Left ventricle myocardium inferior (tissue), 1 donor: ENCODE data around the gene NOP58. TPM values are rescaled to one million over a fixed set of nuclear protein-coding genes. Genes with fewer than 3 reads are reported as not detected.
"Not testable (repeated sequence)": the region's sequence is repeated elsewhere in the genome, so short reads cannot be mapped to it uniquely, and the experiment has no call there.

ENCODE experiments used
- DNase-seq: peaks from one replicate; pipeline ENCODE4 v3.0.0-alpha.2; 2020
- H3K27ac ChIP-seq: fragments of 200-600 bp; replicated peaks from 2 replicates; pipeline ENCODE4 v1.8.0; 2021
- H3K27me3 ChIP-seq: fragments of 200-600 bp; 2 replicates; pipeline ENCODE4 v1.8.0; 2021; ENCODE audit warnings: low read depth
- H3K36me3 ChIP-seq: fragments of 200-600 bp; 2 replicates; pipeline ENCODE4 v1.8.0; 2021
- H3K4me1 ChIP-seq: fragments of 200-600 bp; 2 replicates; pipeline ENCODE4 v1.8.0; 2021
- H3K4me3 ChIP-seq: fragments of 200-600 bp; 2 replicates; pipeline ENCODE4 v1.8.0; 2021; ENCODE audit warnings: mild to moderate bottlenecking, moderate library complexity
- H3K9me3 ChIP-seq: fragments of 200-600 bp; replicated peaks from 2 replicates; pipeline ENCODE4 v1.8.0; 2021
- intact Hi-C: fragments of 100-400 bp; cut with micrococcal nuclease; formaldehyde crosslinking; loops from one replicate; pipeline ENCODE4 v1.11.0; 2022
- total RNA-seq: library from RNA; stranded (reverse); fragmentation: NEBNext Ultra II Directional; extraction: Animal tissue kit (Norgen Biotek cat#: 25700); gene quantifications from one replicate; pipeline ENCODE4 v1.2.1, GENCODE V29; 2021
- TF ChIP-seq, protein P1 (sequence below): fragments of 200-600 bp; IDR thresholded peaks from 2 replicates; pipeline ENCODE4 v1.8.0; 2021; ENCODE audit warnings: antibody characterized with exemption, mild to moderate bottlenecking, borderline replicate concordance
- donor health status: DM: no; HTN: yes; CAD: no; lungs with severe emphysema.

NOP58 gene
- total RNA-seq, 1 donor from 2014 or later, result 21.4 TPM

DNA sequence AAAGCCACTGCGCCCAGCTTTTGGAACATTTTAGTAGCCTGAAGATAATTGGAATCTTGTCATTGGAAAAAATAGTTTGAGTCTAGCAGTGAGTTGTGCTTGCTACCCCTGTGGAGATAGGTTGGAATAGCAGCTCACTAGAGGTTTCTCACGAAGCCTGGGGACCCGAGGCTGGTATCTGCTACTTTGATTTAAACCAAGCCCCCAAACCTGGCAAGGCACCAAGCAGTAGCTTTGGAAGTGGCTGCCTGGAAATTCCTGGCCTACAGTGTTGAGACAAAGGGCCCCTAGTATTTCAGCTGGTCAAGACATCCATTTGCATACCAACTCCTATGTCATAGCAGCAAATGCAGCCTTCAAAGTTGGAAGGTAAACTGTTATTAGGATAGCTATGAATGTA, 42.1 kb downstream of the NOP58 start:
- Histone ChIP-seq H3K27ac (no peak overlapping the region), H3K9me3 (no peaks in the 10 kb centered on the region), H3K4me3 (no peak overlapping the region), H3K27me3 (no peaks in the 10 kb centered on the region), H3K36me3 (peaks cover 47% of the 10 kb centered on the region), H3K4me1 (no peaks in the 10 kb centered on the region)
- DNase-seq, result no peak
- intact Hi-C loops, result no loop called here
- TF ChIP-seq, protein P1, sequence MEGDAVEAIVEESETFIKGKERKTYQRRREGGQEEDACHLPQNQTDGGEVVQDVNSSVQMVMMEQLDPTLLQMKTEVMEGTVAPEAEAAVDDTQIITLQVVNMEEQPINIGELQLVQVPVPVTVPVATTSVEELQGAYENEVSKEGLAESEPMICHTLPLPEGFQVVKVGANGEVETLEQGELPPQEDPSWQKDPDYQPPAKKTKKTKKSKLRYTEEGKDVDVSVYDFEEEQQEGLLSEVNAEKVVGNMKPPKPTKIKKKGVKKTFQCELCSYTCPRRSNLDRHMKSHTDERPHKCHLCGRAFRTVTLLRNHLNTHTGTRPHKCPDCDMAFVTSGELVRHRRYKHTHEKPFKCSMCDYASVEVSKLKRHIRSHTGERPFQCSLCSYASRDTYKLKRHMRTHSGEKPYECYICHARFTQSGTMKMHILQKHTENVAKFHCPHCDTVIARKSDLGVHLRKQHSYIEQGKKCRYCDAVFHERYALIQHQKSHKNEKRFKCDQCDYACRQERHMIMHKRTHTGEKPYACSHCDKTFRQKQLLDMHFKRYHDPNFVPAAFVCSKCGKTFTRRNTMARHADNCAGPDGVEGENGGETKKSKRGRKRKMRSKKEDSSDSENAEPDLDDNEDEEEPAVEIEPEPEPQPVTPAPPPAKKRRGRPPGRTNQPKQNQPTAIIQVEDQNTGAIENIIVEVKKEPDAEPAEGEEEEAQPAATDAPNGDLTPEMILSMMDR, result no peak

- TF ChIP-seq, protein P1, result no peak
- H3K9me3 ChIP-seq, result no peaks in the 10 kb centered on the region
- intact Hi-C loops, result no loop called here
- H3K36me3 ChIP-seq, result peaks cover 5% of the 10 kb centered on the region
- peaks cover 9% of the 10 kb centered on the region for H3K4me1 ChIP-seq
- DNase-seq, result no peak
- H3K27ac ChIP-seq, result no peak overlapping the region
- H3K4me3 ChIP-seq, result no peak overlapping the region
- no peaks in the 10 kb centered on the region for H3K27me3 ChIP-seq
These were observed 46.3 kb downstream of the NOP58 start for GRCh38 chr2:202311823-202312388.

DNA sequence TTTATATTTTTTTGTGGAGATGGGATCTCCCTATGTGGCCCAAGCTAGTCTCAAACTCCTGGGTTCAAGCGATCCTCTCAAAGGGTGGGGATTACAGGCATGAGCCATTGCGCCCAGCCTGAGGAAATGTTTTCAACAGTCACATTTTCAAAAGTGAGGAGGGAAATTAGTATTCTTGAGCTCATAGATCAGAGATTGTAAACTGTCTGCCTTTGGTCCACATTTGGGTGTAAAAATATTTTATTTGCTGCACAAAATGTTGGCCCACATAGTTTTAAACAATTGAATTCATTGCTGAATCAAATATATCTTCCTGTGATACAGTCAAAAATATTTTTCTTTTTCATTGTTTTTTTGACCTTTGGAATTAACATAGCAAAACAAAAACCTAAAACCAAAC, 48.6 kb downstream of the NOP58 start:
- Histone ChIP-seq H3K4me1 (peaks cover 25% of the 10 kb centered on the region), H3K9me3 (no peaks in the 10 kb centered on the region), H3K27me3 (no peaks in the 10 kb centered on the region), H3K4me3 (no peak overlapping the region), H3K27ac (no peak overlapping the region), H3K36me3 (no peaks in the 10 kb centered on the region)
- DNase-seq, result no peak
- TF ChIP-seq, protein P1, result no peak
- intact Hi-C loops, result no loop called here

- DNase-seq, result peak; percentile 36
- TF ChIP-seq, protein P1, result no peak
- Histone ChIP-seq H3K27me3 (no peaks in the 10 kb centered on the region), H3K4me3 (peak overlapping the region; percentile 14), H3K36me3 (no peaks in the 10 kb centered on the region), H3K4me1 (peaks cover 25% of the 10 kb centered on the region), H3K9me3 (no peaks in the 10 kb centered on the region), H3K27ac (peak overlapping the region; percentile 75)
- intact Hi-C loops, result no loop called here
These were observed 51.7 kb downstream of the NOP58 start for GRCh38 chr2:202317080-202317857.

DNA sequence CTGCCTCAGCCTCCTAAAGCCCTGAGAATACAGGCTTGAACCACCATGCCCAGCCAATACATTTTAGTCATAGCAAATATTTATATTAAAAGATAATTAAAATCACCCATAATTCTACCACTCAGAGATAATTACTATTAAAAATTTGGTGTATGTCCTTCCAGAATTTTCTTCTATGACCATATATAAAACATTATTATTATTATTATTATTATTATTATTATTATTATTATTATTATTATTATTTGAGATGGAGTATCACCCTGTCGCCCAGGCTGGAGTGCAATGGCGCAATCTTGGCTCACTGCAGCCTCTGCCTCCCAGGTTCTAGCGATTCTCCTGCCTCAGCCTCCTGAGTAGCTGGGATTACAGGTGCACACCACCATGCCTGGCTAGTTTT, 54.8 kb downstream of the NOP58 start:
- H3K4me1 ChIP-seq, result peaks cover 25% of the 10 kb centered on the region
- DNase-seq, H3K27me3 ChIP-seq, H3K27ac ChIP-seq, H3K4me3 ChIP-seq, H3K36me3 ChIP-seq, intact Hi-C loops, H3K9me3 ChIP-seq: not testable (repeated sequence)

GRCh38 chr2:202322435-202322834, 56.9 kb downstream of the NOP58 start:
- no peak overlapping the region for H3K4me3 ChIP-seq
- peaks cover 7% of the 10 kb centered on the region for H3K36me3 ChIP-seq
- no peak for DNase-seq
- H3K27ac ChIP-seq, result no peak overlapping the region
- intact Hi-C loops, result no loop called here
- no peaks in the 10 kb centered on the region for H3K9me3 ChIP-seq
- H3K27me3 ChIP-seq, result no peaks in the 10 kb centered on the region
- TF ChIP-seq, protein P1, result no peak
- peaks cover 15% of the 10 kb centered on the region for H3K4me1 ChIP-seq
